Lower lobe of right lung (tissue), 2 donors: Measurements from ENCODE around the gene KATNIP. TPM values are rescaled to one million over a fixed set of nuclear protein-coding genes. Genes with fewer than 3 reads are reported as not detected.
A peak's percentile ranks its signal among the peaks of the same experiment; 100 is the strongest.

Source experiments
- ATAC-seq, 2 donors: fragments of 200-7000 bp; cut with Tn5 transposase; one replicate each; pipeline ENCODE4 v1.9.1; 2020 to 2022; ENCODE audit warnings: mild to moderate bottlenecking in 2 of 2, moderate library complexity in 2 of 2
- DNase-seq: peaks from one replicate; pipeline ENCODE4 v3.0.0-alpha.2; 2020
- H3K27ac ChIP-seq: fragments of 200-600 bp; one replicate; pipeline ENCODE4 v1.8.0; 2022
- H3K27me3 ChIP-seq: fragments of 200-600 bp; one replicate; pipeline ENCODE4 v1.8.0; 2022; ENCODE audit warnings: low read depth
- H3K36me3 ChIP-seq: fragments of 200-600 bp; one replicate; pipeline ENCODE4 v1.8.0; 2022; ENCODE audit warnings: mild to moderate bottlenecking
- H3K4me1 ChIP-seq: fragments of 200-600 bp; one replicate; pipeline ENCODE4 v1.8.0; 2022
- H3K4me3 ChIP-seq: fragments of 200-600 bp; one replicate; pipeline ENCODE4 v1.8.0; 2022; ENCODE audit warnings: mild to moderate bottlenecking
- H3K9me3 ChIP-seq: fragments of 200-600 bp; one replicate; pipeline ENCODE4 v1.8.0; 2022
- CTCF ChIP-seq: fragments of 200-600 bp; IDR thresholded peaks from one replicate; pipeline ENCODE4 v1.8.0; 2022; ENCODE audit warnings: antibody characterized with exemption, mild to moderate bottlenecking
- intact Hi-C: fragments of 100-400 bp; cut with DNase I; formaldehyde crosslinking; loops from one replicate; pipeline ENCODE4 v1.11.0; 2022
- total RNA-seq: library from RNA; stranded (reverse); fragmentation: NEBNext Ultra II Directional; extraction: Animal tissue kit (Norgen Biotek cat#: 25700); gene quantifications from one replicate; pipeline ENCODE4 v1.2.1, GENCODE V29; 2021
- donor health status: DM: no; HTN: yes; CAD: no; lungs with severe emphysema.

Gene KATNIP
- total RNA-seq, 1 donor from 2014 or later: 32.9 TPM

- H3K27ac ChIP-seq: no peak overlapping the region
- no peaks in the 10 kb centered on the region for H3K9me3 ChIP-seq
- DNase-seq: no peak
- H3K36me3 ChIP-seq: peaks cover 32% of the 10 kb centered on the region
- intact Hi-C loops: no loop called here
- H3K27me3 ChIP-seq: no peaks in the 10 kb centered on the region
- no peak overlapping the region for H3K4me3 ChIP-seq
- peaks cover 40% of the 10 kb centered on the region for H3K4me1 ChIP-seq
- TF ChIP-seq CTCF: no peak
- ATAC-seq: no peak
Observed at GRCh38 chr16:27547851-27548250, 2.1 kb upstream of the KATNIP start.

GRCh38 chr16:27549464-27549745 lies 539 bp upstream of the KATNIP start:
- DNase-seq (no peak), ATAC-seq (peak; percentile 75 to 83)
- H3K36me3 ChIP-seq: peaks cover 17% of the 10 kb centered on the region
- no peaks in the 10 kb centered on the region for H3K27me3 ChIP-seq
- peaks cover 40% of the 10 kb centered on the region for H3K4me1 ChIP-seq
- peak overlapping the region; percentile 80 for H3K4me3 ChIP-seq
- H3K27ac ChIP-seq: peak overlapping the region; percentile 90
- H3K9me3 ChIP-seq: no peaks in the 10 kb centered on the region
- intact Hi-C loops: no loop called here
- no peak for TF ChIP-seq CTCF

- no peak for TF ChIP-seq CTCF
- DNase-seq (no peak), ATAC-seq (no peak)
- Histone ChIP-seq H3K4me1 (peaks cover 40% of the 10 kb centered on the region), H3K27me3 (no peaks in the 10 kb centered on the region), H3K27ac (peak overlapping the region; percentile 90), H3K9me3 (no peaks in the 10 kb centered on the region), H3K4me3 (peak overlapping the region; percentile 80), H3K36me3 (peaks cover 5% of the 10 kb centered on the region)
- intact Hi-C loops: no loop called here
Observed at GRCh38 chr16:27550582-27550920, 607 bp downstream of the KATNIP start.

GRCh38 chr16:27551036-27551435 lies 1.1 kb downstream of the KATNIP start:
- H3K4me3 ChIP-seq: peak overlapping the region; percentile 80
- H3K27ac ChIP-seq: peak overlapping the region; percentile 90

GRCh38 chr16:27556471-27556870 lies 6.5 kb downstream of the KATNIP start:
- H3K36me3 ChIP-seq: peaks cover 10% of the 10 kb centered on the region
- H3K27ac ChIP-seq: no peak overlapping the region
- no peak for DNase-seq
- H3K27me3 ChIP-seq: no peaks in the 10 kb centered on the region
- ATAC-seq: no peak
- no peak overlapping the region for H3K4me3 ChIP-seq
- peaks cover 3% of the 10 kb centered on the region for H3K4me1 ChIP-seq
- H3K9me3 ChIP-seq: no peaks in the 10 kb centered on the region
- TF ChIP-seq CTCF: no peak
- intact Hi-C loops: no loop called here

More at GRCh38 chr16:27551036-27551435, 1.1 kb downstream of the KATNIP start:
- no peak for TF ChIP-seq CTCF
- Histone ChIP-seq H3K4me1 (peaks cover 40% of the 10 kb centered on the region), H3K9me3 (no peaks in the 10 kb centered on the region), H3K27me3 (no peaks in the 10 kb centered on the region), H3K36me3 (peaks cover under 1% of the 10 kb centered on the region)
- intact Hi-C loops: no loop called here
- no peak for DNase-seq
- ATAC-seq: no peak

- Histone ChIP-seq H3K36me3 (peaks cover 10% of the 10 kb centered on the region), H3K4me3 (no peak overlapping the region), H3K9me3 (no peaks in the 10 kb centered on the region), H3K27me3 (no peaks in the 10 kb centered on the region), H3K27ac (no peak overlapping the region), H3K4me1 (no peaks in the 10 kb centered on the region)
- ATAC-seq: no peak
- no peak for DNase-seq
- intact Hi-C loops: no loop called here
- no peak for TF ChIP-seq CTCF
Observed at GRCh38 chr16:27558434-27558833, 8.5 kb downstream of the KATNIP start.
